ENCODE measurements around the gene CPZ. TPM values are rescaled to one million over a fixed set of nuclear protein-coding genes. Genes with fewer than 3 reads are reported as not detected.

Gene CPZ
- total RNA-seq, 1 donor from 2014 or later, result not detected

DNA sequence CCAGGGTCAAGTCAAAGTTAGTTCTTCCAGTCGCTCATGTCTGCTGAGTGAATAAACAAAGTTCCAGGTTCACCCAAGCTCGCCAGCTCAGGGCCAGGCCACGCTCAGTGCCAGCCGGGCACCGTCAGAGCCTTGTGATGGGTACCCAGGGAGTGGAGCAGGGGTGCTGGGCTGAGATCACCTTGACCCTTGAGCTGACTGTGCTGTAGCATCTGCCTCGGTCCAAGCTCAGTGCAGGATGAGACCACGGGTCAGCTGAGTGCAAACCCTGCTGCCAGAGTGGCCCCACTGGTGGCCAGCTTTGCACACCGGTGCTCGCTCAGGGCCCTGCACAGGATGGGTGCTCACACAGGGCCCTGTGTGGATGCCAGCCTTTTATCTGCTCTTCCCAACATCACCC is 4.3 kb downstream of the CPZ start:
- no peak for DNase-seq

DNA sequence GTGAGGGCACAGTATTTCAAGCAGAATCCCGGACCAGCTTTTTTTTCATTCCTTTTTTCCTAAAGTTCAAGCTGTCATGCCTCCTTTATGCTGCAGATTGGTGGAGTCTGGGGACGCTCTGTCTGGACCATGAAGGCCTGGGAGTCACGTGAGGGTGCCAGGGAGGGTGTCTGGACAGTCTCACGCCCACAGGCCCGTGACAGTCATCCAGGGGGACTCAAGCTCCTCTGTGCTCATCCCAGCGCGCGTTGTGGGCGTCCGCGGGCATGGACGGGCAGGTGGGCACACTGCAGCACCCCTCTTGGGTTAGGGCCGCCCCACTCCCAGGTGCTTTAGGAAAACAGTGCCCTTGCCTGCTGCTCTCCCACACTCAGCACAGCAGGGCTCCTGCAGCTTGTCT is 4.8 kb downstream of the CPZ start:
- no peak for DNase-seq

DNA sequence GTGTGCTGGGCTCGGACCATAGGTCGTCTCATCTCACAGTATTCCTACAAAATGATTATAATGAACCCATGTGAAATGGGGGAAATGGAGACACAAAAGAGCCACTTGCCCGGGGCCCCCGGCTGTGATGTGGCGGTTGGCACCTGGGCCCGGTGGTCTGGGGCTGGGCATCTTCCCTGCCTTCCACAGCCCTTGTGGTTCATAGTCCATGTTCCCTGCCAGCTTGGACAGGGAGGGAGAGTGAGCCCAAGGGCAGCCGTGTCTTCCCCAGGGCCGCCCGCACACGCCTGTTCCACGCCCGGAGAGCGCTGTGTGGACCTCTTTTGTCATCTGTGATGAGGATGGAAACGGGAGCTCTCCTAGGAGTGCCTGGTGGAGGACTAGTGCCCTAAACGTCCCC is 5.2 kb downstream of the CPZ start:
- no peak for DNase-seq

GRCh38 chr4:8598391-8599090 is 6.0 kb downstream of the CPZ start:
- DNase-seq, result no peak

DNA sequence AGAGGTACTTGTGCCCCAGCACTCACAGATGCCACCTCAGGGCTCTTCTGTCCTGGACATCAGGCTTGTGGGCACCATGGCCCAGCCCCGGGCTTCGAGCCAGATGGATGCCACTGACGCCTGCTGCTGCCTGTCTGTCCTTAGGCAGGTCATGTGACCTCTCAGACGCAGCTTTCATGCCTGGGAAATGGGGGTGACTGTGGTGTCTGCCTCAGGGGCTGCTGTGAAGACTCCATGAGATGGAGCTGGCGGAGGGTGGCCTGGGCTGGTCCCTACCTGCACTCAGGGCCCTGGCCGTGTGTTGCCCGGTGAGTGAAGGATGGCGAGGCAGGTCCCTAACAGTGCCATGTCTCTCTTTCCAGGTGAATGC is 6.5 kb downstream of the CPZ start:
- no peak for DNase-seq

DNA sequence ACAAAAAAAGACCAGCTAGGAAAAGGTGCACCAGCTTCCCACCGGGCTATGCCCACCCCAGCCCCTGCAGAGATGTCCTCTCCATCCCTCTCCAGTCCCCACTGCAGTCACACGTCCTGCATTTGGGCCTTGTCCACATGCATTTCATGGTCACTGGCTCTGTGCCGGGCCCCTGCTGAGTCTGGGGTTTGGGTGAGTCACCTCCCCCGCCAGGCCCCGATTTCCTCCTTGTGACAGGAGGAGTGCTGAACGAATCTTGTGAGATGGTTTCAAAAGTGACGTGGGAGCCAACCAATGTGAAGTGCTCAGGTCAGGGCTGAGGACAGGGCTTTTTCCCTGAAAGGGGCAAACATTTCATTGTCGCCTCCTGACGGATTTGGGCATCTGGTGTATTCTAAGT is 7.1 kb downstream of the CPZ start:
- no peak for DNase-seq

- no peak for DNase-seq
These were observed 7.7 kb downstream of the CPZ start for GRCh38 chr4:8600266-8600665.

GRCh38 chr4:8600686-8601085 is 8.1 kb downstream of the CPZ start:
- DNase-seq, result no peak

GRCh38 chr4:8601086-8601485 is 8.5 kb downstream of the CPZ start:
- no peak for DNase-seq

DNA sequence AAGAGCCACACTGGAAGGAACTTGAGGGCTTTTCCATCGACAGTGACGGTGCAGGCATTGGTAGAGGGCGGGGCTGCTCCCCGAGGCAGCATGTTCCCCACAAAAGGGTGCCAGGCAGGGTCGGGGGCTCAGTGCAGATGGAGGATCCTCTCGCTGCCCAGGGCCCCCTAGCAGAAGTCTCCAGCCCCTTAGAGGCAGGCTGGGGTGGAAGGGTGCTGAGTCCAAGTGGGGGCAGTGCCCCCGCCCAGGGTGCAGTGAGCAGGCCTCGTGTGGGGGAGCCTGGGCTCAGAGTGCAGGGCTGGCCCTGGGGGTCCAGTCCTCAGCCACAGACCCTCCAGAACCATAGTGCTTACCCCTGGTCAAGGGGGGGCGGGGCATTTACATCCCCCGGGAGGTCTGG is 9.0 kb downstream of the CPZ start:
- no peak for DNase-seq

- no peak for DNase-seq
These were observed 10.3 kb downstream of the CPZ start for GRCh38 chr4:8602686-8603430.

DNA sequence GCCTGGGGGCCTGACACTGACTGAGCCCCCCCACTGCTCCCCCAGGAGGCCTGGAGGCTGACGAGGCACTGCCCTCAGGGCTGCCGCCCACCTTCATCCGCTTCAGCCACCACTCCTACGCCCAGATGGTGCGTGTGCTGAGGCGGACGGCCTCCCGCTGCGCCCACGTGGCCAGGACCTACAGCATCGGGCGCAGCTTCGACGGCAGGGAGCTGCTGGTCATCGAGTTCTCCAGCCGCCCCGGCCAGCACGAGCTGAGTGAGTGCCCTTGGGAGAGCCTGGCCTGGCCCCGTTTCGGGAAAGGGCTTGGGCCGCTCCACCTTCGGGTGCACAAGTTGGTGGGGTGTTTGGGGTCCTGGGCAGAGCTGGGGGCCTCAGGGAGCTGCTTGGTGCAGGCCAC is 11.4 kb downstream of the CPZ start:
- no peak for DNase-seq

GRCh38 chr4:8605289-8605688 is 12.7 kb downstream of the CPZ start:
- DNase-seq, result no peak

DNA sequence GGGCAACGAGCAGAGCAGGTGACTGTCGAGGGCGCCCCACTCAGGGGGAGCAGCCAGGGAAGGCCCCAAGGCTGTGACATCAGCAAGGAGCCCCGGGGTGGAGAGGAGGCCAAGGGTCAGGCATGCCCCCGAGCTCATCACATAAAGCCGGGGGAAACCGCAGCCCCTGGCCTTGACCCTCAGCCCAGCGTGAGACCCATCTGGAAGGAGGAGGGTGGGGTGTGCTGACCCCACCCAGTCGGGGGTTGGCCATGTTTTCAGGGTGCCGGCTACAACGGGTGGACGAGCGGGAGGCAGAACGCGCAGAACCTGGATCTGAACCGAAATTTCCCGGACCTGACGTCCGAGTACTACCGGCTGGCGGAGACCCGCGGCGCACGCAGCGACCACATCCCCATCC is 13.9 kb downstream of the CPZ start:
- no peak for DNase-seq

GRCh38 chr4:8606966-8607365 is 14.4 kb downstream of the CPZ start:
- no peak for DNase-seq

DNA sequence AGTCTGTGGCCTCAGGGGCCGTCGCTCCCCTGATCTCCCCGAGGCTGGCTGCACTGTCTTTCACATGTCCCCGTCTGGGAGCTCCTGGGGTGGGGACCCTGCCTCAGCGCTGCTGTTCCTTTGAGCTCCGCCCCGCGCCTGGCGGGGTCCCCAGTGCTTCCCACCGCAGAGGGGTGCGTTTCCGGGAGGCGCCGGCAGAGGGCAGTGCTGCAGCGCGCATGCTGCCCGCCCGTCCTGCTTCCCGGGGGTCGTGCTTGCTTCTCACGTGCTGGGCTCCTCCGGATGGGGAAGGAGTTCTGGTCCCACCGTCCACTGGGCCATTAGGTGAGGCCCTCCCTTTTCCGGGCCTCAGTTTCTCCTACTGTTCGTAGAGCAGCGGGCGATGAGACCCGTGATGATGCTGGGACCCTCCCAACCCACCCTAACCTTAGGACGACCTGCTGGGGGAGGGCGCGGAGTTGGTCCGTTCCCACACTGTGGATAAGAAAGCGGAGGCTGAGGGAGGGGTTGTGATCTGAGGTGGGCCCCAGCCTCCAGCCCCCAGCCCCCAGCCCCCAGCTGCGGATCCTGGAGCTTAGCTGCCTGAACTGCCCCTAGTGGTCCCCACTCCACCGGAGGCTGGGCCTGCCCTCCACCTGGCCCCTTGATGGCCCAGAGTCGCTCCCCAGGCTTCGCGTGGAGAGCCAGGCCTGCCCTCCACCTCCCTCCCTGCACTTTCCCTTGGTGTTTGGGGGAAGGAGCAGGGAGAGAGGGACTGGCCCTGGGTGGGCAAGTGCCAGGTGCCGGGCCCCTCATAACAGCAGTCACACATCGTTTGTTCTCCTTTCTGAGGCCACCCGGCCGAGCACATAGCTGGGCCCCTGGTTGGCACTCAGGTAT is 15.3 kb downstream of the CPZ start:
- DNase-seq, result peak; percentile 51

- no peak for DNase-seq
These were observed 16.3 kb downstream of the CPZ start for GRCh38 chr4:8608714-8609391.

DNA sequence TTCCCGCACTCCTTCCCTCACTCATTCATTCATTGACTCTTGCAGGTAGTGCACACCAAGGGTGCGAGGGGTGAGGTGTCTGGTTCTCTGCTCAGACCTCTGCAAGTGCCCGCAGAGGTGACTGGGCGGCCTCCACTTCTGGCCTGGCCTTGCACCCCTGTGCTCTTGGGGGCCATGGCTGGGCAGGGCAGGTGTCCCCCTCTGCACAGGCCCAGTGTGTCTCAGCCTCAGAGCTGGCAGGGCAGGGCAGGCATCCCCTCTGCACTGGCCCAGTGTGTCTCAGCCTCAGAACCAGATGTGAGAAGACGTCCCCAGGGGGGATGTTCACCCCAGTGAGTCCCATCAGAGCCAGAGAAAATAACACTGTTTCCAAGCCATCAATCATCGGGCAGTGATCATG is 16.8 kb downstream of the CPZ start:
- no peak for DNase-seq

DNA sequence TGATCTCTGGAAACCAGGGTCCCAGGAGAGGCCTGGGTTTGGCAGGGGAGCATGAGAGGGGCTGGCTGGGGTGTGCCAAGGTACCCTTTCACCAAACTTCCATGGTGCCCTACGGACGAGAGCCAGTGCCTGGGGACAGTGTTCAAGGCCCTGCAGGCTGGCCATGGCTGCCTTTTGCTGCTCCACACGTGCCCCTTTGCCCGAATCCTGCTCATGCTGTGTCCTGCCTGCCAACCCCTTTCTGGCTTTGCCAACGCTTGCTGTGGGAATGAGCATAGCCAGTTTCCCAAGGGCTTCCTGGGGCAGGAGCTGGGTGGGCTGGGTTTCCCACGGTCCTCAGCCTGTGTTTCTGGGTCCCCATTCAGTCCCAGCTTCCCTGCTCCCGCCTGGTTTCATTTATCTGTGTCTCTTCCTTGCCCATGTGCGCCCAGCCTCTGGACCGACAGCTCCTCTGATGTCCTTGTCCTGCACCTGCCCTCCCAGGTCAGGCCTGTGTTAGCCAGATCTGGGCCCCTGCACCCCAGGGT is 17.3 kb downstream of the CPZ start:
- no peak for DNase-seq

DNA sequence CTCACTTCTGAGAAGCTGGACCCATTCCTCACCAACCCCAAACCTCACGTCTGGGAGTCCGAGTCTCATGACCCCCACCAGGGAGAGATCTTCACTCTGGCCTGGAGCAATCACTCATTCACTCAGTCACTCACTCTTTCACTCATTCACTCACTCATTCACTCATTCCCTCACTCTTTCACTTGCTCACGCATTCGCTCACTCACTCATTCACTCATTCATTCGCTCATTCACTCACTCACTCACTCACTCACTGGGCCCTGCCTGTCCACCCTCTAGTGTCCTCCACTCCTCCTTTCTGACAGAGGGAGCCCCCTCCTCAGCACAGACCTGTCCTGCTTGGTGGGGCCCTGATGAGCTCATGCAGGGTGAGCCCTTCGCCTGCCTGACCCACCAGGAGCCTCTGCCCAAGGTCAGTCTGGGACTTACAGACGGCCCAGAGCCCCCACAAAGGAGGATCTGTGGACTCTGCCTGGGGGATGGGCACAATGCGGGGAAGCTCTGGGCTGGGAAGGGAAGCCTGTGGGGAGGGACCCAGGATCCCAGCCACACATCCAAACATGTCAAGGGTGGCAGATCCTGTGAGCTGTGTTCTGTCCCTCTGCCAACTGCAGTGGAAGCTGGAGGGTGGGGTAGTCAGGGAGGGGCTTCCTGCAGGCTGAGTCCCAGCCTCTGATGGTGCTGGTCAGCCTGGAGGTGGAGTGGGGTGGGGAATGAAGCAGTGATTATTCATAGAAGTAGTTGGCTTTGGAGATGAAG is 18.5 kb downstream of the CPZ start:
- no peak for DNase-seq

DNA sequence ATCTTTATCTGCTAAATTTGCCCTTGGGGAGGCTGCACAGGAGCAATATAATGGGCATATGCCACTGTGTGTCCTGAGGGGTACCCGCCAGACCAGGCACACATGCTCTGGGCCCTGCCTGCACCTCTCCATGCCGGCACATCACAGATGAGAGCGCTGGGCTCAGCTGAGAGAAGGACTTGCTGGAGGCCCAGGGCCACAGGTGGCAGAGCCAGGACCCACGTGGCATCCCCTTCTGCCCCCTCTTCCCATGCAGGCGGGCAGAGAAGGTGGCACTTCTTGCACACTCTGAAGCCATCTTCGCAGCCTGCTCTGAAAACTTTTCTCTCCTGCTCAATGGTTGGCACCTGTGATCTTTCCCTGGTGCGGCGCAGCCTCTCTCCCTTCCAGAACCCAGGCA is 20.1 kb downstream of the CPZ start:
- no peak for DNase-seq

Data from dermis blood vessel endothelial cell (primary cell).